Keratinocyte (primary cell): ENCODE measurements around the gene MLLT3.

Experiments
- EZH2 ChIP-seq: IDR thresholded peaks from one replicate; pipeline ENCODE4 v1.6.1; 2012; ENCODE audit warnings: inconsistent platforms, mild to moderate bottlenecking, low read length, moderate library complexity
- TF ChIP-seq, protein P1 (sequence below), 3 experiments: IDR thresholded peaks in 1 of 3; conservative IDR thresholded peaks in 1 of 3; optimal IDR thresholded peaks in 1 of 3; 2 replicates in 2 of 3; 3 replicates in 1 of 3; pipeline versions ENCODE3 to v1.5.1; 2011; ENCODE audit warnings: low read length in 3 of 3, mild to moderate bottlenecking in 3 of 3, moderate library complexity in 2 of 3, control low read depth in 1 of 3, inconsistent platforms in 1 of 3; ENCODE audit not compliant: insufficient read depth in 2 of 3; ENCODE audit errors: extremely low read depth in 1 of 3

DNA sequence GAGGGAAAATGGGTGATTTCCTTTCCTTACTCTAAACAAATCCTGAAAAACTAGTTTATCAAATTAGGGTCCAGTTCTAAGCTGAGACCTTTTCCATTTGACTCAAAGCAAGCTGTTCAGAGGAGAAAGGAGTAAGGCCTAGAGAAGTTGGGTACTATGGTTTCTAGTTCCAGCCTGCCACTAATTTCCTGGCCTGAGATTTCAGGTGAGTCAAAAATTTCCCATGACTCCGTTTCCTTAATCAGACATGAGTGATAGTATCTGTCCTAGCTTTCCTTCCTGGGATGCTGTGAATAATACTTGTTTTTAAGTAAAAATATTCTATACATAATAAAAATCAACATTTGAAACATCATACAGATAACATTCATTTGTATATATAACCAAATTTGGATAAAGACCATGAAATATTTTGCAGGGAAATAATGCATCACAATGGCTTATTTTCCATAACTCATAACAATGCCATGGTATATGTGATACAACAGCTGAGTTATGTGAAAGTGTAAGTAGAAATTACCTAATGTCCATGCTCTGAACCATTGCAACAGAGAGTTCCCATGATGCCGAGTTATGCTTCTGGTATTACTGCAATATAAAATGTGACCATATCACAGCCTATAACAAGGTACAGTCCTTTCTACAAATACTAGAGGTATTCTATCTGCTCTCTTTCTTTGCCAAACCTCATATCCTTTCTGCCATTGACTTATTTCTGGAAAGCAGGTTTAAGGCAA lies 142.7 kb downstream of the MLLT3 start:
- TF ChIP-seq, protein P1, sequence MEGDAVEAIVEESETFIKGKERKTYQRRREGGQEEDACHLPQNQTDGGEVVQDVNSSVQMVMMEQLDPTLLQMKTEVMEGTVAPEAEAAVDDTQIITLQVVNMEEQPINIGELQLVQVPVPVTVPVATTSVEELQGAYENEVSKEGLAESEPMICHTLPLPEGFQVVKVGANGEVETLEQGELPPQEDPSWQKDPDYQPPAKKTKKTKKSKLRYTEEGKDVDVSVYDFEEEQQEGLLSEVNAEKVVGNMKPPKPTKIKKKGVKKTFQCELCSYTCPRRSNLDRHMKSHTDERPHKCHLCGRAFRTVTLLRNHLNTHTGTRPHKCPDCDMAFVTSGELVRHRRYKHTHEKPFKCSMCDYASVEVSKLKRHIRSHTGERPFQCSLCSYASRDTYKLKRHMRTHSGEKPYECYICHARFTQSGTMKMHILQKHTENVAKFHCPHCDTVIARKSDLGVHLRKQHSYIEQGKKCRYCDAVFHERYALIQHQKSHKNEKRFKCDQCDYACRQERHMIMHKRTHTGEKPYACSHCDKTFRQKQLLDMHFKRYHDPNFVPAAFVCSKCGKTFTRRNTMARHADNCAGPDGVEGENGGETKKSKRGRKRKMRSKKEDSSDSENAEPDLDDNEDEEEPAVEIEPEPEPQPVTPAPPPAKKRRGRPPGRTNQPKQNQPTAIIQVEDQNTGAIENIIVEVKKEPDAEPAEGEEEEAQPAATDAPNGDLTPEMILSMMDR (optimal IDR thresholded peaks at IDR 0.05 in 1 of 3, IDR thresholded peaks at IDR 0.05 in 1 of 3, conservative IDR thresholded peaks at IDR 0.05 in 1 of 3; ENCODE audit: extremely low read depth in 1 of 3, insufficient read depth in 2 of 3, low read length in 3 of 3): no peak
- TF ChIP-seq EZH2: no peak
